Measurements from ENCODE around the gene TDP1.

GRCh38 chr14:90039253-90040010, 83.7 kb downstream of the TDP1 start:
- TF ChIP-seq CTCF (IDR thresholded peaks at IDR 0.05) (no peak), POLR2A (IDR thresholded peaks at IDR 0.05) (no peak)
